ENCODE measurements around the gene ADAM12.

Gene ADAM12, protein sequence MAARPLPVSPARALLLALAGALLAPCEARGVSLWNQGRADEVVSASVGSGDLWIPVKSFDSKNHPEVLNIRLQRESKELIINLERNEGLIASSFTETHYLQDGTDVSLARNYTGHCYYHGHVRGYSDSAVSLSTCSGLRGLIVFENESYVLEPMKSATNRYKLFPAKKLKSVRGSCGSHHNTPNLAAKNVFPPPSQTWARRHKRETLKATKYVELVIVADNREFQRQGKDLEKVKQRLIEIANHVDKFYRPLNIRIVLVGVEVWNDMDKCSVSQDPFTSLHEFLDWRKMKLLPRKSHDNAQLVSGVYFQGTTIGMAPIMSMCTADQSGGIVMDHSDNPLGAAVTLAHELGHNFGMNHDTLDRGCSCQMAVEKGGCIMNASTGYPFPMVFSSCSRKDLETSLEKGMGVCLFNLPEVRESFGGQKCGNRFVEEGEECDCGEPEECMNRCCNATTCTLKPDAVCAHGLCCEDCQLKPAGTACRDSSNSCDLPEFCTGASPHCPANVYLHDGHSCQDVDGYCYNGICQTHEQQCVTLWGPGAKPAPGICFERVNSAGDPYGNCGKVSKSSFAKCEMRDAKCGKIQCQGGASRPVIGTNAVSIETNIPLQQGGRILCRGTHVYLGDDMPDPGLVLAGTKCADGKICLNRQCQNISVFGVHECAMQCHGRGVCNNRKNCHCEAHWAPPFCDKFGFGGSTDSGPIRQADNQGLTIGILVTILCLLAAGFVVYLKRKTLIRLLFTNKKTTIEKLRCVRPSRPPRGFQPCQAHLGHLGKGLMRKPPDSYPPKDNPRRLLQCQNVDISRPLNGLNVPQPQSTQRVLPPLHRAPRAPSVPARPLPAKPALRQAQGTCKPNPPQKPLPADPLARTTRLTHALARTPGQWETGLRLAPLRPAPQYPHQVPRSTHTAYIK

DNA sequence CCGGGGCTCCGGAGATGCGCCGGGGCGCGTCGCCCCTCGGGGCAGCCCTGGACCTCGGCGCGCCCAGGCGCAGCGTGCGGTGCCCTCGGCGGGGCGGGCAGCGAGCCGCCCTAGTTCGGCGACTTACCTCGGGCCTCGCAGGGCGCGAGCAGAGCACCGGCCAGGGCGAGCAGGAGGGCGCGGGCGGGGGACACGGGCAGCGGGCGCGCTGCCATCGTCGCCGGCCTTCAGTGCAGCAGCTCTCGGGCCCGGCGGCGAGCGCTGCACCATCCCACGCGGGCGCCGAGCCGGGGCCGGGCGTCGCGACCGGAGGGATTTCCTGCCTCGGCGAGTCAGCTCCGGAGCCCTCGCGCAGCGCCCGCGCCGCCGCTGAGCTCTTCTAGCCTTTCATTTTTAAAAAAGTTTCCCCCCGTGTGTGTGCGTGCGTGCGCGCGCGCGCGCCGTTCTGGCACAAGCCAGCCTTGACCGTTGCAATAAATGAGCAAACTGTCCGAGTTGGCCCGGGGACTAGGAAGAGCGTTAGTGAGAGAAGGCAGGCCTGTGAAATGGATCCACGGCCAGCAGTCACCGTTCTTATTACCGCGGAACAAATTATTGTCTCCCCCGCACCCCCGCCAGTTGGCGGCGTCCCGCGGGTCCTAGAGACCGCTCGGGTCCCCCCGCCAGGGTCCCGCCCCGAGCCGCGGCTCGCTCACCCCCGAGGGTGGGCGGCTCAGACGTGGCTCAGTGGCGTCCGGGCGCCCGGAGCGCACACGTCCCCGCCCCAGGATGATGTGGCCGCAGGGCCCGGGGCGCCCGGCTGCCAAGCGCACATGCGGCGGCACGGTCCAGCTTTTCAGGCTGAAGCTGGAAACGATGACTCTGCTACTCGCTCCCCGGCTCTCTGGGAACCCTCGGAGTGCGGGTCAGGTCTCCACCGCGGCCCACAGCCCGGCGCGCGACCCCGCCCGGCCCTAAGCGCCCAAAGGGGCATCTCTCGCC, at the start of gene ADAM12:
ADAM12 (minus strand) TSS at position 547 of the 981 bp plus-strand sequence; CDS start at position 215, 332 bp downstream.
- TF ChIP-seq CTCF (IDR thresholded peaks at IDR 0.05): no peak
- Histone ChIP-seq H3K9me3 (no peaks in the 10 kb centered on the region), H3K4me3 (ENCODE audit: low read depth in 1 of 2, low read length in 1 of 2) (no peak within 1 kb of the TSS), H3K36me3 (no peaks in the 10 kb centered on the region), H3K27ac (no peak within 1 kb of the TSS), H3K4me1 (ENCODE audit: control insufficient read depth in 1 of 2, insufficient read depth in 1 of 2, low read depth in 1 of 2, low read length in 1 of 2) (no peaks in the 10 kb centered on the region), H3K27me3 (peaks cover 74% of the 10 kb centered on the region)

DNA sequence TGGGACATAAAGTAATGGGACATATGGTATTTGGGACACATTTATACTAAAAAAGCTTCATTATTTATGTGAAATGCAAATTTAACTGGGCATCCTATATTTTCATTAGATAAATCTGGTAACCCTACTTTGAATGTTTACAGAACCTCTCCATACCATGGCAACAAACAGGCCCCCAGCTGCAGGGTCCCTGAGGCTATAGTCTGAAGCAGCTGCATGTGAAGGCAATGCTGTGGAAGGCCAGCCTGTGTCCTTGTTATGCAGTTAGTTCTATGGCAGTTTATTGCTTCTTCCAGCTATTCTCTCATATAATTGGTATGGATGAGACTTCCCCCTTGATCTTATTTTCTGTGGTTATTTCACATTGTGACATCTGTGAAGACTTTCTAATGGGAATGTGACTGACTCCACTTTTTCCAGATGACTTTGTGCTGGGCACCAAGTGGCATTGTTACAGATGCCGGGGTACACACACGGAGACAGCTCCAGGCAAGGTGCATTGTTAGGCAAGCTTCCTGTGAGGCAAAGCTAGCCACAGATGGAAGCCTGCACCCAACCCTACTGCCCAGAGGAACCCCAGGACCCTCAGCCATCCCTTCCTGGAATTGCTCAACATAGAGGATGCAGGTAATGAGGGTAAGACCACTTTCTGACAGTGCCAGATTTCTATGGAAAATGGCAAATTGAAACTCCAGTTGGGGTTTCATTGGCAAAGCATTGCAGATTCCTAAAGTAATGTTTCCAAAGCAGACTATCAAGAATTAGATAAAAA, 49.5 kb upstream of the ADAM12 start:
- Histone ChIP-seq H3K4me1 (ENCODE audit: control insufficient read depth in 1 of 2, insufficient read depth in 1 of 2, low read depth in 1 of 2, low read length in 1 of 2) (no peaks in the 10 kb centered on the region), H3K27me3 (no peaks in the 10 kb centered on the region), H3K36me3 (no peaks in the 10 kb centered on the region), H3K27ac (no peak overlapping the region), H3K9me3 (no peaks in the 10 kb centered on the region), H3K4me3 (ENCODE audit: low read depth in 1 of 2, low read length in 1 of 2) (no peak overlapping the region)
- TF ChIP-seq CTCF (IDR thresholded peaks at IDR 0.05): no peak

GRCh38 chr10:126434235-126434634, 46.0 kb upstream of the ADAM12 start:
- TF ChIP-seq CTCF (IDR thresholded peaks at IDR 0.05): no peak
- no peaks in the 10 kb centered on the region for H3K27me3 ChIP-seq

DNA sequence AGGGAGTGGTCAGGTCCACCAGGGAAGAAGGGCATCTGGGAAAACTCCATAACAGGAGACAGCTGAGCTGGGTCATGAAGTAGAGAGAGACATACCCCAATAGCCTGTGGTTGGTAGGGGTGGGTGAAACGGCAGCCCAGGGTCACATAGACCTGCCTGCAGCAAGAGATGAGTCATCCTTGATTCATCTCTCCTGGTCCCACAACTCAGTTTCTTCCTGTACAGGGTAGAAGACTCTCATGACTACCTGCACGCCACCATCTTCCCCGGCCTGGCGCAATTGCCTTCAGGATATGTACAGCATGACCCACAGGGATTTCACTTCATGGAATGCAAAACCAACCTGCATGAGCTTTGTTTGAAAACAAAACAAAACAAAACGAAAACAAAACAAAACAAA, 45.1 kb upstream of the ADAM12 start:
- no peaks in the 10 kb centered on the region for H3K9me3 ChIP-seq
- no peak for TF ChIP-seq CTCF (IDR thresholded peaks at IDR 0.05)
- H3K36me3 ChIP-seq: no peaks in the 10 kb centered on the region
- no peaks in the 10 kb centered on the region for H3K27me3 ChIP-seq
- no peak overlapping the region for H3K4me3 ChIP-seq (ENCODE audit: low read depth in 1 of 2, low read length in 1 of 2)
- H3K4me1 ChIP-seq (ENCODE audit: control insufficient read depth in 1 of 2, insufficient read depth in 1 of 2, low read depth in 1 of 2, low read length in 1 of 2): no peaks in the 10 kb centered on the region
- no peak overlapping the region for H3K27ac ChIP-seq

More at GRCh38 chr10:126434235-126434634, 46.0 kb upstream of the ADAM12 start:
- Histone ChIP-seq H3K4me1 (ENCODE audit: control insufficient read depth in 1 of 2, insufficient read depth in 1 of 2, low read depth in 1 of 2, low read length in 1 of 2) (no peaks in the 10 kb centered on the region), H3K36me3 (no peaks in the 10 kb centered on the region), H3K9me3 (no peaks in the 10 kb centered on the region), H3K27ac (no peak overlapping the region), H3K4me3 (ENCODE audit: low read depth in 1 of 2, low read length in 1 of 2) (no peak overlapping the region)

Measured in neutrophil (primary cell).